GM10248 (cell line): ENCODE data around the gene WWC2.

Experiments
- CTCF ChIA-PET: fragments of 300-600 bp; sonication (Branson Sonifier 250); formaldehyde crosslinking; extraction: SDS; loops from one replicate; lab custom pipeline; 2021; ENCODE audit warnings: antibody characterized with exemption; lab: Yijun Ruan, JAX
- POLR2A ChIA-PET: fragments of 350-650 bp; sonication (Branson Sonifier 250); formaldehyde crosslinking; extraction: SDS; loops from one replicate; lab custom pipeline; 2020; ENCODE audit warnings: antibody characterized with exemption; lab: Yijun Ruan, JAX
- DNase-seq: peaks from one replicate; pipeline ENCODE4 v3.0.0; 2012; ENCODE audit errors: extremely low spot score
- CTCF ChIP-seq: IDR thresholded peaks from 2 replicates; pipeline ENCODE4 v1.5.1; 2012; ENCODE audit warnings: mild to moderate bottlenecking, low read depth; ENCODE audit errors: extremely low read depth, missing control alignments, control extremely low read depth

WWC2 gene

GRCh38 chr4:183299464-183299863 is 200.4 kb downstream of the WWC2 start:
- ChIA-PET CTCF (interaction anchor here (1.2 kb wide), 1 partner anchor 20 kb away, joined by 3 read pairs; the partner anchor contains the start of gene CLDN22), POLR2A (no interaction called here)
- TF ChIP-seq CTCF: no peak
- DNase-seq: no peak

- ChIA-PET CTCF (no interaction called here), POLR2A (no interaction called here)
- no peak for DNase-seq
- TF ChIP-seq CTCF: no peak
Observed at GRCh38 chr4:183300070-183300469, 201.0 kb downstream of the WWC2 start.

- no peak for TF ChIP-seq CTCF
- DNase-seq: no peak
- ChIA-PET POLR2A (no interaction called here), CTCF (no interaction called here)
Observed at GRCh38 chr4:183300655-183301054, 201.6 kb downstream of the WWC2 start.

- ChIA-PET POLR2A (no interaction called here), CTCF (interaction anchor here (1.0 to 1.7 kb wide), 2 partner anchors 42 to 365 kb away, joined by 3 to 4 read pairs; no protein-coding TSS in a partner anchor)
Observed at GRCh38 chr4:183303301-183303700, 204.2 kb downstream of the WWC2 start.

GRCh38 chr4:183304067-183304466 is 205.0 kb downstream of the WWC2 start:
- ChIA-PET POLR2A (no interaction called here), CTCF (interaction anchor here (1.0 to 1.7 kb wide), 2 partner anchors 43 to 366 kb away, joined by 3 to 4 read pairs; no protein-coding TSS in a partner anchor)
- no peak for DNase-seq
- no peak for TF ChIP-seq CTCF

More at GRCh38 chr4:183303301-183303700, 204.2 kb downstream of the WWC2 start:
- no peak for DNase-seq
- no peak for TF ChIP-seq CTCF

GRCh38 chr4:183304538-183304937 is 205.5 kb downstream of the WWC2 start:
- ChIA-PET POLR2A (no interaction called here), CTCF (interaction anchor here (1.7 kb wide), 1 partner anchor 43 kb away, joined by 4 read pairs; no protein-coding TSS in a partner anchor)
- no peak for DNase-seq
- no peak for TF ChIP-seq CTCF

- TF ChIP-seq CTCF: no peak
- POLR2A ChIA-PET: no interaction called here
- DNase-seq: no peak
- CTCF ChIA-PET: no interaction called here
Observed at GRCh38 chr4:183306811-183307210, 207.8 kb downstream of the WWC2 start.
